Body of pancreas (tissue), 4 donors: ENCODE measurements around the gene TXNDC2.

Source experiments
- CTCF ChIP-seq, 7 experiments: fragments of 450-650 bp in 4 of 7; fragments of 200-600 bp in 3 of 7; sonication (generic) in 3 of 7; IDR thresholded peaks; one replicate each; pipeline ENCODE4 v1.5.1; 2016 to 2019; ENCODE audit warnings: antibody characterized with exemption in 7 of 7
- POLR2A ChIP-seq, 3 donors: fragments of 450-650 bp; IDR thresholded peaks; one replicate each; pipeline ENCODE4 v1.6.1; 2016; ENCODE audit warnings: antibody characterized with exemption in 3 of 3, mild to moderate bottlenecking in 2 of 3

- TF ChIP-seq CTCF (IDR thresholded peaks at IDR 0.05), result no peak
- no peak for TF ChIP-seq POLR2A (IDR thresholded peaks at IDR 0.05)
These were observed 44.6 kb downstream of the TXNDC2 start for GRCh38 chr18:9930299-9930884.
